ENCODE data around the gene RPP40. TPM values are rescaled to one million over a fixed set of nuclear protein-coding genes. Genes with fewer than 3 reads are reported as not detected.

The RPP40 gene
- total and polyA plus RNA-seq, 5 experiments from 2014 or later, result 7.9 to 22.5 (median 9.5) TPM

DNA sequence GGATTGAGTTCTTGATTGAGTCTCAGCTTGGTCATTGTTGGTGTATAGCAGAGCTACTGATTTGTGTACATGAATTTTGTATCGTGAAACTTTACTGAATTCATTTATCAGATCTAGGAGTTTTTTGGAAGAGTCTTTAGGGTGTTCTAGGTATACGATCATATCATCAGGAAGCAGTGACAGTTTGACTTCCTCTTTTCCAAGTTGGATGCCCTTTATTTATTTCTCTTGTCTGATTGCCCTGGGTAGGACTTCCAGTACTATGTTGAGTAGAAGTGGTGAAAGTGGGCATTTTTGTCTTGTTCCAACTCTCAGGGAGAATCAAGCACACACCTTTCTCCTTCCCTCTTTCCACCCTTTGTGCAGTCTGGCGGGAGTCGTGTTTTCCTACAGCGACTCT, 26.4 kb downstream of the RPP40 start:
- Mint-ChIP-seq H3K4me3 (no peak overlapping the region), H3K36me3 (peaks cover 0 to 37% (median 19%) of the 10 kb centered on the region in 3 donors), H3K4me1 (no peaks in the 10 kb centered on the region), H3K9me3 (peaks cover 15 to 52% (median 19%) of the 10 kb centered on the region in 9 donors), H3K27me3 (peaks cover 0 to 16% (median 10%) of the 10 kb centered on the region in 5 donors), H3K27ac (peak overlapping the region in 1 of 10 donors; percentile 59)
- DNase-seq, result no peak
- no peak for ATAC-seq
- POLR2A ChIA-PET, result no interaction called here

DNA sequence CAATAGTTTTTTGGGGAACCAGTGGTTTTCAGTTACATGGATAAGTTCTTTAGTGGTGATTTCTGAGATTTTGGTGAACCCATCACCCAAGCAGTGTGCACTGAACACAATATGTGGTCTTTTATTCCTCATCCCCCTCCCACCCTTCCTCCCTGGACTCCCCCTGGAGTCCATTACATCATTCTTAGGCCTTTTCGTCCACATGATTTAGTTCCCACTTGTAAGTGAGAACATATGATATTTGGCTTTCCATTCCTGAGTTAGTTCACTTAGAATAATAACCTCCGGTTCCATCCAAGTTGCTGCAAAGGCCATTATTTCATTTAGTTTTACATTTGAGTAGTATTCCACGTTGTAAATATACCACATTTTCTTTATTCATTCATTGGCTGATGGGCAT, 28.3 kb downstream of the RPP40 start:
- Mint-ChIP-seq H3K9me3 (peaks cover 14 to 44% (median 19%) of the 10 kb centered on the region in 9 donors), H3K4me1 (no peaks in the 10 kb centered on the region), H3K27ac (no peak overlapping the region), H3K36me3 (peaks cover 0 to 33% (median 17%) of the 10 kb centered on the region in 3 donors), H3K4me3 (no peak overlapping the region), H3K27me3 (peaks cover 1 to 28% (median 9%) of the 10 kb centered on the region in 5 donors)
- POLR2A ChIA-PET, result no interaction called here
- ATAC-seq (no peak), DNase-seq (no peak)

DNA sequence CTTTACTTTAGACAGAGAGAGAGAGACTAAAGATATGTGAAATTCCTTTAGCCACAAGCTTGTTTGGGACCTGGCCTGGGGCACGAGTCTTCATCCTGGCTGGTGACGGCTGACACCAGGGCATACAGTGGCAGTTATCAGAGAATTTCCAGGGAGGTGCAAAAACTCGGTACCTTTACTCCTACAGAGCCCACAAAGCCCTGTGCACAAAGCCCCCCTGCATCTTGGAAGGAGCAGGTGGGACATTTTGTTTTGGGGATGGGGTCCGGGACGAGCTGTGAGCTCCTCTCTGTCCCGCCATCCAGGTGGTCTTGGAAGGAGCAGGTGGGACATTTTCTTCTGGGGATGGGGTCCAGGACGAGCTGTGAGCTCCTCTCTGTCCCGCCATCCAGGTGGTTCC, 28.9 kb downstream of the RPP40 start:
- DNase-seq (no peak), ATAC-seq (no peak)
- POLR2A ChIA-PET, result no interaction called here
- peaks cover 1 to 31% (median 12%) of the 10 kb centered on the region in 5 donors for H3K27me3 Mint-ChIP-seq
- H3K27ac Mint-ChIP-seq, result no peak overlapping the region
- no peaks in the 10 kb centered on the region for H3K4me1 Mint-ChIP-seq
- H3K4me3 Mint-ChIP-seq, result no peak overlapping the region
- peaks cover 0 to 29% (median 15%) of the 10 kb centered on the region in 3 donors for H3K36me3 Mint-ChIP-seq
- H3K9me3 Mint-ChIP-seq, result peaks cover 10 to 38% (median 18%) of the 10 kb centered on the region in 9 donors

DNA sequence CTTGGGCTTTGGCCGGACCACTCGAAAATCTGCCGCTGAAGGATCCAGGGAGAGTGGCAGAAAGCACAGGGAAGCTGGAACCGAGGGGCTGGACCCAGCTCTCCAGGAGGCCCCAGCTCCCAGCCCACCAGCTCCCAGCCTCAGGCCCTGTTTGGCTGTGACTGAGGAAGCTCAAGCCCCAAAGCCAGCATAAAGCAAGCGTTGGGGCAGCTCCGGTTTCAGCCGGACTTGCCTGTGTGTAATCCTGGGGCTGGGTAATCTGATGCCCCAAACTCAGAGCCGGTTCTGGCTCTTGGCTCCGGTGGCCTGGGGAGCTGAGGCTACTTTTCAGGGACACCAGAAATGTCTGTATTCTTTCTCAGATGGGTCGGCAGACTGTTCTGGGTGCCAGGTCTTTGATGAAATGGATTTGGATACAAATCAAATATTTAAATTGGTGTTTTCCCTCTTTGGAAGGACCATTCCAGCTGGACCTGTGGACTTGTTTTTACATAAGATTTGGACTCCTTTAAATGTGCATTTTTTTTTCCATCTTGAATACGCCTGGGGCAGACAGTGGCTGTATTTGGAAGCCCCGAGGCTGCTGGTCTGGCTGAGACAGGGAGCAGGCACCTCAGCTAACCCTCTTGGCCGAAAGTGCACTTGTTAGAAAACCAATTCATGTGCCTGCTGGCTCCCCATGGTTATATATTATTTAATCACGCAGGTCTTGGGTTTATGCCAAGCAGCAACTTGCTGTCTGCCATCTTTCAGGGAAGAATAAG, 29.7 kb downstream of the RPP40 start:
- H3K27me3 Mint-ChIP-seq, result peaks cover 1 to 33% (median 14%) of the 10 kb centered on the region in 5 donors

DNA sequence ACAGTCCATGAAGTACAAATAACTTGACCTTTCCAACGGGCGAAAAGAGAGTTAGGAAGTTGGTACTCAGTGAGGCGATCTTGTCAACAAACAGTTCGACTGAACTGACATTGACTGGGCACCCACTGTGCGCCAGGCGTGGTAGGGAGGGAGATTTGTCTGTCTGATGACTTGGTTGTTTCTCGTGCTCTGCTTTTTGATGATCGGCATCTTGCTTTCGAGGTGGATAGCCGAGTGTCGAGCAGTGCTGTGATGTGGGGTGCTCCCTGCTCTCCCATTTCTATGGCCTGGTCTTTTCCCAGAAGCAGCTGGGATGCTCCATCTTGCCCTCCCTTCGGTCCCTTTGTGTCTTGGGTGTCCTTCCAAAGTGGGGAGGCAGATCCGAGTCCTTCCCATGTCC, 30.4 kb downstream of the RPP40 start:
- Mint-ChIP-seq H3K4me3 (no peak overlapping the region), H3K9me3 (peaks cover 5 to 24% (median 18%) of the 10 kb centered on the region in 9 donors)
- no peak for DNase-seq

More for the DNA sequence above, 29.7 kb downstream of the RPP40 start:
- peaks cover 0 to 23% (median 9%) of the 10 kb centered on the region in 3 donors for H3K36me3 Mint-ChIP-seq
- peaks cover 5 to 30% (median 18%) of the 10 kb centered on the region in 9 donors for H3K9me3 Mint-ChIP-seq
- POLR2A ChIA-PET, result no interaction called here
- ATAC-seq (no peak), DNase-seq (no peak)
- no peak overlapping the region for H3K27ac Mint-ChIP-seq
- H3K4me3 Mint-ChIP-seq, result no peak overlapping the region
- no peaks in the 10 kb centered on the region for H3K4me1 Mint-ChIP-seq

DNA sequence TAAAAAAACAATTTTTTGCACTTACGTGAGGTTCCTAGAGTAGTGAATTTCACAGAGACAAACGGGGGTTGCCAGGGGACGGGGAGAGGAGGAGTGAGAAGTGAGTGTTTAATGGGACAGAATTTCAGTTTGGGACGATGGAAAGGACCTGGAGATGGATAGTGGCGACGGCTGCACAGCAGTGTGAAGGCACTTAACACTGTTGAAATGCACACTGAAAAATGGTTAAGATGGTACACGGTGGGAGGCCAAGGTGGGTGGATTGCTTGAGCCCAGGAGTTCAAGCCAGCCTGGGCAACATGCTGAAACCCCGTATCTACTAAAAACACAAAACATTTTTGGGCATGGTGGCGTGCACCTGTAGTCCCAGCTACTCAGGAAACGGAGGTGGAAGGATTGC, 31.4 kb downstream of the RPP40 start:
- DNase-seq (no peak), ATAC-seq (no peak)
- Mint-ChIP-seq H3K27ac (no peak overlapping the region), H3K27me3 (peaks cover 4 to 30% (median 14%) of the 10 kb centered on the region in 5 donors), H3K4me1 (no peaks in the 10 kb centered on the region), H3K9me3 (peaks cover 5 to 18% (median 13%) of the 10 kb centered on the region in 9 donors), H3K4me3 (no peak overlapping the region), H3K36me3 (peaks cover 0 to 12% (median 4%) of the 10 kb centered on the region in 3 donors)
- POLR2A ChIA-PET, result no interaction called here

More for the DNA sequence above, 30.4 kb downstream of the RPP40 start:
- POLR2A ChIA-PET, result no interaction called here
- Mint-ChIP-seq H3K36me3 (peaks cover 0 to 20% (median 5%) of the 10 kb centered on the region in 3 donors), H3K4me1 (no peaks in the 10 kb centered on the region), H3K27ac (no peak overlapping the region), H3K27me3 (peaks cover 4 to 33% (median 14%) of the 10 kb centered on the region in 5 donors)
- no peak for ATAC-seq

DNA sequence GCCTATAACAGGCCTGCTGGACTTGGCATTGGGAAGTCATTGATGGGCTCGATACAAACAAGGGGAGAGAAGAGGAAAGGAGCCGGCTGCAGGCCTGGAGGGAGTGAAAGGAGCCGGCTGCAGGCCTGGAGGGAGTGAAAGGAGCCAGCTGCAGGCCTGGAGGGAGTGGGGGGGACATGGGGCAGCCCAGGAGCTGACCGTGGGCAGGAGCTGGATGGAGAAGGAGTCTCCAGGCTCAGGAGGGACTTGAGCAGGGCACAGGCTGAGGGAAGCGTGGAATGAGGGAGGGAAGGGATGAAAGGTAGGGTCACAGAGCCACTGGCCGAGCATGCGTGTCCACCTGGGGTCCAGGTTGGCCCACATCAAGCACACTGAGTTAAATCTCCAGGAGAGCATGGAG, 32.0 kb downstream of the RPP40 start:
- H3K27ac Mint-ChIP-seq, result no peak overlapping the region
- POLR2A ChIA-PET, result no interaction called here
- H3K27me3 Mint-ChIP-seq, result peaks cover 4 to 24% (median 11%) of the 10 kb centered on the region in 5 donors
- no peak overlapping the region for H3K4me3 Mint-ChIP-seq
- H3K9me3 Mint-ChIP-seq, result peaks cover 2 to 12% (median 7%) of the 10 kb centered on the region in 9 donors
- ATAC-seq (no peak), DNase-seq (no peak)
- peaks cover 0 to 6% (median under 1%) of the 10 kb centered on the region in 3 donors for H3K36me3 Mint-ChIP-seq
- H3K4me1 Mint-ChIP-seq, result no peaks in the 10 kb centered on the region

DNA sequence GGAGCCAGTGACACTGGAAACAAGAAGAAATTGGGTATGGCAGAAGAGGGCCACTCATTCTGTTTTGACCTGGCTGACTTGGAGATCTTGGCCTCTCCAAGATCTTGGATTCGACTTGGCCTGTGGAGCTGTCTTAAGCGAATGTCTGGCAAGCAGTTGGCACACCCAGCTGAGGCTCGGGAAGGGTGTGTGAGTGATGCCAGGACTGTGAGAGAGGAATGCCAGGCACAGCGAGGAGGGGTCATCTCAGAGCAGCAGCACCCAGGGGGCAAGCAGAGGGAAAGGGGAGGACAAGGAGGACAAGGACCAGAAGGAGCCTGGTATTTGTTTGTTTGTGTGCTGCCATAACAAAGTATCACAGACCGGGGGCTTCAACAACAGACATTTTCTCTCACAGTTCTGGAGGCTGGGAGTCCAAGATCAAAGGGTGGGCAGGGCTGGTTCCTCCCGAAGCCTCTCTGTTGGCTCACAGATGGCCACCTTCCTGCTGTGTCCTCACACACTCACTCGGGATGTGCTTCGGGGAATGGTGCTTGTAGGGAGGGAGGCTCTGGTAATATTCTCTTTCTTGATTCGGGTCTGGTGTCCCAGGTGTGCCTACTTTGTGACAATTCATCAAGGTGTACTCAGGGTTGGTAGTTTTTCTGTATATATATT, 33.0 kb downstream of the RPP40 start:
- Mint-ChIP-seq H3K27me3 (peaks cover 4 to 21% (median 11%) of the 10 kb centered on the region in 5 donors), H3K9me3 (peaks cover 0 to 6% (median 0%) of the 10 kb centered on the region in 9 donors), H3K36me3 (no peaks in the 10 kb centered on the region), H3K4me1 (peaks cover 0 to 1% (median 0%) of the 10 kb centered on the region in 4 donors), H3K4me3 (no peak overlapping the region), H3K27ac (no peak overlapping the region)
- ATAC-seq (no peak), DNase-seq (no peak)
- POLR2A ChIA-PET, result no interaction called here

DNA sequence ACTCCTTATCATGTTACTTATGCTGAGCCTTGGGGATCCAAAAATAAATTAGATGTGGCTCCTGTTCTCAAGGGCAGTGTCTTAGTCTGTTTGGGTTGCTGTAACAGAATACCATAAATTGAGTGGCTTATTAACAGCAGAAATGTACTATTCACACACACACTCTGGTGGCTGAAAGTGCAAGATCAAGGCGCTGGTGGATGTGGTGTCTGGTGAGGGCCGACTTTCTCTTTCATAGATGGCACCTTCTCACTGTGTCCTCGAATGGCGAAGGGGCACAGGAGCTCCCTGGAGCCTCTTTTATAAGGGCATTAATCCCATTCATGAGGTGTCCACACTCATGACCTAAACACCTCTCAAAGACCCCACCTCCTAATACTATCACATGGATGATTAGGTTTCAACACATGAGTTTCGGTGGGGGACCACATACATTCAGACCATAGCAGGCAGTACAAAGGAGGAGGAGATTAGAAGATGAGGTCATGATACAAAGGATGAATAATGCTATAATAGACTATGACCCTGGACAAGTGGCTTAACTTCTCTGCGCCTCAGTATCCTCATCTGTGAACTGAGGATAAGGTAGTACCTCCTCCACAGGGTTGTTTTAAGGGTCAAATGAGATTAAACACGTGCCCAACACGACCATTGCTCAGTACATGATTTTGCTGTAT, 34.1 kb downstream of the RPP40 start:
- POLR2A ChIA-PET, result no interaction called here
- DNase-seq, result no peak
- H3K4me3 Mint-ChIP-seq, result no peak overlapping the region
- peak overlapping the region in 1 of 10 donors; percentile 10 for H3K27ac Mint-ChIP-seq
- no peak for ATAC-seq
- H3K4me1 Mint-ChIP-seq, result peaks cover 0 to 3% (median 0%) of the 10 kb centered on the region in 4 donors
- peaks cover 1 to 24% (median 15%) of the 10 kb centered on the region in 5 donors for H3K27me3 Mint-ChIP-seq
- H3K36me3 Mint-ChIP-seq, result no peaks in the 10 kb centered on the region
- H3K9me3 Mint-ChIP-seq, result peaks cover 0 to 2% (median 0%) of the 10 kb centered on the region in 9 donors

DNA sequence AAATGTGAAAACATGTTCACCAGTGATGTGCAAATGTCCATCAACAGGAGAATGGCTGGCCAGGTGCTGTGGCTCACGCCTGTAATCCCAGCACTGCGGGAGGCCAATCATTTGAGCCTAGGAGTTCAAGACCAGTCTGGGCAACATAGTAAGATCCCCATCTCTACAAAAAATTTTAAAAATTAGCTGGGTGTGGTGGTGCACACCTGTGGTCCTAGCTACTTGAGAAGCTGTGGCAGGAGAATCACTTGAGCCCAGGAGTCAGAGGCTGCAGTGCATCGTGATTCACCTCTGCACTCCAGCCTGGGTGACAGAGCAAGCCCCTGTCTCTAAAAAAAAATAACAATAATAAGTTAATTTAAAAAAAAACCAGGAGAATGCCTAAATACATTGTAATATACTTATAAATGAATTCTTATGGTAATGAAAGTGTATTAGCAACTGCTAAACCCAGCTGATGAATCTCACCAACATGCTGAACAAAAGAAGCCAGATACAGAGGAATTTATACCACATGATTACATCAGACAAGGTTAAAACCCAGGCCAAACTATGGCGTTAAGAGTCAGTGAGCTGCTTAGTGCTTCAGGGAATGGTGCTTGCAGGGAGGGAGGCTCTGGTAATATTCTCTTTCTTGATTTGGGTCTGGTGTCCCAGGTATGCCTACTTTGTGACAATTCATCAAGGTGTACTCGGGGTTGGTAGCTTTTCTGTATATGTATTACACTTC, 36.4 kb downstream of the RPP40 start:
- no peak for ATAC-seq
- no peak overlapping the region for H3K27ac Mint-ChIP-seq
- H3K9me3 Mint-ChIP-seq, result no peaks in the 10 kb centered on the region
- H3K36me3 Mint-ChIP-seq, result no peaks in the 10 kb centered on the region
- H3K4me1 Mint-ChIP-seq, result peaks cover 0 to 3% (median 0%) of the 10 kb centered on the region in 4 donors
- H3K4me3 Mint-ChIP-seq, result no peak overlapping the region
- peaks cover 0 to 28% (median 11%) of the 10 kb centered on the region in 5 donors for H3K27me3 Mint-ChIP-seq
- POLR2A ChIA-PET, result no interaction called here
- no peak for DNase-seq

DNA sequence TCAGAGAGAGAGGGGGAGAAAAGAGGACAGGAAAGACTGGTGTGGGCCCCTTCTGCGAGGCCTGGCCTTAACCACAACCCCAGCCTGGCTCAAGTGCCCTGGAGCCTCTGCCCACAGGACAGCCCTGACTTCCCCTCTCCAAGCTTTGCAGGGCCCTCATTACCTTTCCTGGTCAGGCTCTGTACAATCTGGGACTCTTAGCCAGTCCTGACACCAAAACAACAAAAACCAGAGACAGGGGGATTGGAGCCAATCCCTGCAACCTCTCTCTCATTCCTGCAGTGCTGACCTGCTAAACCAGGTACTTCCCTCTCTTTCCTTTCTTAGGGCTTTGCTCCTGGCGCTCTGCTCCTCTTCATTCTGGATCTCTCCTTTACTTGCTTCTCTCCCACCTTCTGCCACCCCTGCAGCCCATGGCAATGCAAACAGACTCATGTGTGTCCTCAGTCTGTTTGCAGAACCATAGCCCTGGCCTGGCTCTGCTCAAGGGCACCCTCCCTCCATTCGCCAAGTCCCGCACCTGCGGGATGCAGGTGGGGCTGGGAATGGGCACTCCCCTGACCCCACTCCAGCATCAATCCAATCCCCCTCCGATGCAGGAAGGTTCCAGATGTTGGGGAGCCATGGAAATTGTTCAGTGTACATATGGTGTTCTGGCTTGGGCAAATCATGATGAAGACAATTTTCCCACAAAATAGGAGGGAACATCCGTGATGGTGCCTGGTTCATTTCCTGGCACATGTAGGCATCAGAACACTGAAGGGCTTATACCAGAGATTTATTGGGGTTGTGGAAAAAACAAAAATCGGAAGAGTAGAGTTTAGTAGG, 38.1 kb downstream of the RPP40 start:
- Mint-ChIP-seq H3K36me3 (no peaks in the 10 kb centered on the region), H3K4me3 (no peak overlapping the region), H3K27me3 (peaks cover 2 to 22% (median 6%) of the 10 kb centered on the region in 5 donors), H3K4me1 (peaks cover 0 to 3% (median 0%) of the 10 kb centered on the region in 4 donors), H3K27ac (no peak overlapping the region), H3K9me3 (peaks cover 0 to 3% (median 0%) of the 10 kb centered on the region in 9 donors)
- DNase-seq (no peak), ATAC-seq (no peak)
- POLR2A ChIA-PET, result no interaction called here

Measured in naive thymus-derived CD8-positive, alpha-beta T cell (primary cell).